T47D (cell line): Measurements from ENCODE around the gene PLD5.
"Not testable (repeated sequence)": the region's sequence is repeated elsewhere in the genome, so short reads cannot be mapped to it uniquely, and the experiment has no call there.

Experiments used
- DNase-seq, 2 experiments: peaks; one replicate each; pipeline versions ENCODE4 v3.0.0 to v3.0.0-alpha.2; 2011 to 2012; ENCODE audit warnings: low read depth in 1 of 2, low spot score in 1 of 2
- JUND ChIP-seq: IDR thresholded peaks from 2 replicates; pipeline ENCODE4 v1.6.1; 2012; ENCODE audit warnings: low read depth
- in situ Hi-C: cut with HindIII; loops from 2 replicates; pipeline ENCODE4 v1.10.0; 2016; ENCODE audit warnings: low sequenced_read_pairs, low pct_unique_long_range_greater_than_20kb

PLD5 gene

DNA sequence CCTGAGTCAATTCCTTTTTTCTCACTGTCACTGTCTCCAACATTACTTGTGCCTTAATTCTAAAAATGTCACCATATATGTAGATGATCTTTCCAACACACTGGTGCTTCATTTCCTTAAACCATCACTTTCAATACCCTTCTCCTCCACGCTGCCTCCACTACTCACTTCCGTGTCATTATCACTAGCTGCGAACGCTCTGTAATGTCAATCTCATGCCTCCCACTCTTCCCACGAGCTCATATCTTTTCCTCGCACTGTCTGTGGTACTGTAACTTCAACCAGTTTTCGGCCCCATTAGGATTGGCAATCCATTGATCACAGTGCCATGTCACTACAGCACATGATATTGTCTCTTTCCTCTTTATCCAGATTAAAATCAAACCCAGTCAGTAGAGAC is 61.6 kb downstream of the PLD5 start:
- in situ Hi-C loops = no loop called here
- TF ChIP-seq JUND = no peak
- no peak for DNase-seq

DNA sequence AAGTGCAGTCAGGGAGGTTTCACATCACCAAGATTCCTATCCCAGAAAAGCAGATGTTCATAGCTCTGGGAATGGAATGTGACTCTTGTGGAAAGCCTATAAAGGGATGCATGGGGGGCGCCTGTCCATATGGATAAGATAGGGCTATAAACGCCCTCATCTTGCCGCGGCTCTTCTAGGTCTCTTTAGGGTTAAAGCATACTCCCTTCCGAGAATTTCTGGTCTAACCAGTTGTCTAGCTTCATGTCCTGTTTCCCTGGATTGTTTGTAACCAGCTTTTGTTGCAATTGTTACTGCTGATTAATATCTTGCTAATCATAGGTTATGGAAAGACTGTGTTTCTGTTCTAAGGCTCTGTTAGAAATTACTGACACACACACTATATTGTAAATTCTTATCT is 64.8 kb downstream of the PLD5 start:
- in situ Hi-C loops = not testable (repeated sequence)
- DNase-seq = peak in 1 of 2 experiments; percentile 72

DNA sequence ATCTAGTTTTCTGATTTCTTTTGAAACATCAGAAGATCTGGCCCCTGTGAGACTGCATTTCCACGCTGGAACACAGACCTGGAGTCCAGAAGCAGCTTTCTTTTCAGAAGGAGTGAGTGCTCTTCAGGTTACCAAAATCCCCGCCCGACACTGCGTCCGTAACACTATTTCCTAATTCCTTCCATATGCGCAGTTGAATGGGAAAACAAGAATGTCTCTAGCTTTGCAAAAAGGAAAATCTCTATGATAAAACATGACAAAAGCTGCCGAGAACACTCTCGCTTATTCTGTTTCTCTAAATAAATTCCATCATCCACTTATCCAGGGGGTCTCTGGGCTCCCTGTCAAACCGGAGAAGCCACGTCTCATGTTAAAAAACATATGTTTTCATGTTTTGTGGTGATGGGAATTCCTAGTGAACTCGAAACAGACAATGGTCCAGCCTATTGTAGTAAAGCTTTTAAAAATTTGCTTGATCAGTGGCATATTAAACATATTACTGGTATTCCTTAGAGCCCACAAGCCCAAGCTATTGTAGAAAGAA is 67.7 kb downstream of the PLD5 start:
- no peak for DNase-seq
- no peak for TF ChIP-seq JUND
- in situ Hi-C loops = no loop called here

DNA sequence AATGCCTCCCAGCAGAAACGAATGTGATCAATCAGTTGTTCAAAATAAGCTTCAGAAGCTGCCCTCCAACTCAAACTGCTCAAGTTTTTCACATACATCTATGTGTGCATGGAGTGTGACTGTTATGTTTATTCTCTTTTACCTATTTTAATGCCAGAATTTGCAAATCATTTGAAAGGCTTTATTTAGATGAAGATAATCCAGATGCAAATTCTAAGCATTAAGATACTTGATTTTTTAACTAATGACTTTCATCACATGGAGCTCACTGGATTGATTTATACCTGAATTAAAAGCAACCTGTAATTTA is 69.5 kb downstream of the PLD5 start:
- TF ChIP-seq JUND = no peak
- in situ Hi-C loops = no loop called here
- no peak for DNase-seq

DNA sequence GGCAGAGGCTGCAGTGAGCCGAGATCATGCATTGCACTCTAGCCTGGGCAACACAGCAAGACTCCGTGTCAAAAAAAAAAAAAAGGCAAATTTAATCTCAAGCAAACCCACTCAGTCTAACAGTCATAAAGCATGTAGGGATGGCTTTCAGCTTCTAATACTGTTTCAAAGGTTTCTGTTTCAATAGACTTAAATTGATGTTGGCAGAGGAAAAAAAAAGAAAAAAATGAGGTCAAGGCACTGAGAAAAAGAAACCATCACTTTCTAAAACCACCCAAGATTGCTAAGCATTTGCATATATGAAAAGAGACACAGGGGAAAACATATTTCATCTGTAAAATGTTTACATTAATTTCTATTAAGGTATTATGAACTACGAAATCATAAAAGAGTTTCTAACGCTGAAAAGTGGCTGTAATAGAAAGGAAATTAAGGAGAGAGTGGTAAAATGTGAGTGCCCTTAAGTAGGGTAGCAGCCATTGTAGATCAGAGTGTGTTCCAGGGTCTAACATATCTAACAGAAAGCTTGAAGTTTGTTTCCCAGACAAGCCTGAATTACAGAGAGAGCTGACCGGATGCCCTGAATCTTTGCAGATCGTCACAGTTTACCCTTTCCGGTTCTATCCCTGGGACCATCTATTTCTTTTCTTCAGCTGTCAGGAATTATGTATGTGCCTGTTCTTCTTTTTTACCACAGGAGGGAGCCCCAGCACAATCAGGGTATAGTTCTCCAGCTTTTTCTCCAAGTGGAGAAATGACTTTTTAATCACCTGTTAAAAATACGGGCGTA is 70.0 kb downstream of the PLD5 start:
- peak; percentile 28 to 77 for DNase-seq
- no peak for TF ChIP-seq JUND
- in situ Hi-C loops = no loop called here

DNA sequence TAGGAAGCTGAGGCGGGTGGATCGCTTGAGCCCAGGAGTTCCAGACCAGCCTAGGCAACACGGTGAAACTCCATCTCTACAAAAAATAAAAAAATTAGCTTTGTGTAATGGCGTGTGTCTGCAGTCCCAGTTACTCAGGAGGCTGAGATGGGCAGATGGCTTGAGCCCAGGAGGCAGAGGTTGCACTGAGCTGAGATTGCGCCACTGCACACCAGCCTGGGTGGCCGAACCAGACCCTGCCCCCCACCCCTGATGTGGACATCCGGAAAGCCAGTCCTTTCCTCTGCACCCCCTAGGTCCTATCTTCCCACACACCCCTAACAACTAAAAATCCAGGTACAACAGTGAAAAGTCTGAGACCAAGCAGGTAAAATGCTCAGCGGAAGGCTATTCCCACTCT is 71.9 kb downstream of the PLD5 start:
- in situ Hi-C loops = no loop called here
- TF ChIP-seq JUND = no peak
- DNase-seq = no peak

DNA sequence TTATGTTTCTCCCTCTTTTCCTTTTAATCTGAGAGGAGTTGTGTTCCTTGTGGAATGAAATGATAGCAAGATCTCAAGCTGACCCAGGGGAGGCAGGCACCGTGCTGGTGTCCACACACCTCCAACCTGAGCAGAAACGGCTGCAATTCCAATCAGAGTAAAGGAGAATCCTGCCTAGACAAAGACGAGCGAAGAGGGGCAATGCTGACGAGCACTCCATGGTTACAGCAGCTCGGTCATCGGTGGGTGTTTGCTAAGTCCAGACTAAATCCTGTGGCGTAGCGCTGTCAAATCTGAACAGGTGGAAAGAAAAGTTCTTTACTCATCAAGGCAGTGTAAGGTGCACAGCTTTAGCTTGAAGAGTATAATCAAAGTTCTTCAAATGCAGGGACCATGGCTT is 74.8 kb downstream of the PLD5 start:
- in situ Hi-C loops = no loop called here
- TF ChIP-seq JUND = no peak
- DNase-seq = no peak

DNA sequence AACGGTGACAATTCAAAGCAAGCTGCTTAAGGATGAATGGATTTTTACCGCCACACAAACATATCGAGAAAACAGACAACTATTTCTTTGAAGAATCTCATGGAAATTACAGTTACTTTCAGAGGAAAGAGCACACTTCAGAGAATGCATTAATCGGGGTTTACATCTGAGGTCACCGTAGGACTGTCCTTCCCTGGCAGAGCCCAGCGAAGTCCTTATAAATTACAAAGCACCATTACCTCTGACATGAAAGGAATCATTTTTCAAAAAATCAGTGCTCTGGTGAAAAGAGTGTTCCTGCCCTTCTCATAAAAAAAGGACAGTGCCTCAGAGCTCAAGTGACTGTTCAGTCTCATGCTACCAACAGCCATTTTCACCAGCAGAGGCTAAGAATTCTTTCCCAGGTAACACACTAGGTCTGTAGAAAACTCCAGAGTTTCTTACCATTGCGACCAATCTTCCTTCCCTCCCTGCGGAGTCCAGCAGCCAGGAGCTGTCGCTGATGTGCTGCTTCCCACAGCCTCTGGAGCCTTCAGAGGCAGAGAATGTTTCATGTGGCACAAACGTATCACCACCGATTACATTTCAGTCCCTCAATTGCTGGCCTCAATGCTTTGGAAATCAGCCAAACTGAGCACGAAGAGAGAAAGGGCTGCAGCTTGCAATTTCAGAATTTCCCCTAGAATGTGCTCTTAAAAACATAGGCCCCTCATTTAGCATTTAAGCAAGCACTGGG is 75.4 kb downstream of the PLD5 start:
- no peak for TF ChIP-seq JUND
- no peak for DNase-seq
- in situ Hi-C loops = no loop called here

DNA sequence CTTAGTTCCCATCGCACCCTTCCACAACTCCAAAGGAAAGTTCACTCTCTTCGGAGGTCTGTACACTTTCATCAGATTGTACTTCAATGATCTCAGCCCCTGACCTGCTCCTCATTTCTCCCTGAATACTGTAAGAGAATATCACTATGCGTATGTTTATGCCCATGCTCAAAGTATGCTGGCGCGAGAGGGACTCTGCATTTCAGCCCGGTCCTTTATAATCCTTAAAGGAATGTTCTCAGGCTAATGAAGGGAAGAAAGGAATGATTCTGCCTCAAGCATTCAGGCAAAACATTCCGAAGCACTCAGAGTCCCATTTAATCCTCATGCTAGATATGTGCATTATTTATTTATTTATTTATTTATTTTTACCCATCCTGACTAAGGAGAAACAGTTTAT is 76.8 kb downstream of the PLD5 start:
- TF ChIP-seq JUND = no peak
- no peak for DNase-seq
- in situ Hi-C loops = no loop called here

DNA sequence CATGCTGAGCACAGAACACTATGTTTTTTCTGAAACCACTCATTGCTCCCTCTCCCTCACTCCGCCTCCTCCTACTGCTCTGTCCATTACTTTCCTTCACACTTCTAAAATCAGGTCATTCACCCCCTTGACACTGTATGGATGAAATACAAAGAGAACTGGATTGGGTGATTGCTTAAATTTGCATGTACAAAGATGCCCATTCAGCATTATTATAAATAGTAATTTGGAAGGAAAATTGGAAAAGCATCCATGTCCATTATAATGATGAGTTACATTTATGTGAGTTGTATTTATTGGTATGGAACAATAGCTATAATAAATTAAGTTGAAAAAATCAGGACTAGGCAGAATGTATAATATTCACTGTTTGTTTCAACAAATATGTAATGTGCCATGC is 83.7 kb downstream of the PLD5 start:
- TF ChIP-seq JUND = no peak
- in situ Hi-C loops = no loop called here
- no peak for DNase-seq

DNA sequence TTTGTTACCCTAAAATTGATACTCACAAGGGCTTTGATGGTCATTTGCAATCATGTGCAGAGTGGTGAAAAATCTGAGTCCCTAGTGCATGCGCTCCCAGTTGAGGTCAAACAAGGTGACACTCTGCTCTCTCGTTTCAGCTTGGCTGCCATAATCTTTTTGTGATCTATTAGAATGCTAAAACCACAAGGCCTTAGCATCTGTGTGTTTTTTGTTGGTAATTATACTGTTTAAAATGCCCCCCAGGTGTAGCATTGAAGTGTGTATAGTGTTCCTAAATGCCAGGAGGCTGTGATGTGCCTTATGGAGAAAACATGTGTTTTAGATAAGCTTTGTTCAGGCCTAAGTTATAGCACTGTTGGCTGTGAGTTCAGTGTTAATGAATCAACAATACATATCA is 89.3 kb downstream of the PLD5 start:
- TF ChIP-seq JUND = no peak
- no peak for DNase-seq
- in situ Hi-C loops = no loop called here

DNA sequence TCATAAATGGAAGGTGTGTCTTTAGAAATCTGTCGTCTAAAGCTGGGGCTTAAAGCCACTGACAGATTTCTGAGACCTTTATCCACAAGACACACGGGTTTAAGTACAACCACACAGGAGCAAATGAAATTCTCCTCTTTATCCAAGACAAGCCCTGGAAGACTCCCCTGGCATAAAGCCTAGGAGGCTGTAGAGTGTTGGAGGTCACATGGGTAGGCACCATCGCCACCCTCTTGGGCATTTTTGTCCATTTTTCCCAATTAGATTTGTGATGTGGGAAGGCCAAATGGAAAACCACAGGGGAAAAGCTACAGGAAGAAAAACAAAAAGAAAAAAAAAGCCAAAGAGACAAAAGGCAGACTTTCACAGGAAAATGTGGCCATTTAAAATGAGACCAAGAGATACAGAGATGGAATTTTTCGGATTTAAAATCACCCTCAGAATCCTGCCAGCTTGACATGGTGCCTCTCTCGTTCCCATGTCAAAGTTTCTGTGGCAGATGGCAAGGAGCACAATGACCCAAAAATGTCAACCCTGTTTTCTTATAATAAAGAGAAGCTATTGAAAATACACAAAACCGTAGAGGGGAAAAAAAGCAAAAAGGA is 91.9 kb downstream of the PLD5 start:
- no peak for DNase-seq
- in situ Hi-C loops = no loop called here
- TF ChIP-seq JUND = no peak

DNA sequence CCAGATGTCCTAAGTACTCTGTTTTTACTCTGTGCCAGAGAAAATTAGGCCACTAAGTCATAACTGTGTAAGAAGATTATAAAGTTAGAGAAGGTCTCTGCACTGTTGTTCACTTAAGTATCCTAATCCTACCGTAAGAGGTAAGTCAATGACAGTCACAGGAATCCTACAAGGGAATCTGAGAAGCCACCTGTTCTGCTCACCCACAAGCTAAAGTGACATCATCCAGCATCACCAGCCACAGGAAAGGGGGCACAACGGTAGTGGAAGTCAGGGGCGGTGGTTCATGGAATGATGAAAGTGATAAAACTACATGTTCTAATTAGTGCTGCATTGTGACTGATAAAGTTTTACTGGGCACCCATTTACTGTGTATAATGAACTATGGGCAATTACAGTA is 92.7 kb downstream of the PLD5 start:
- DNase-seq = no peak
- in situ Hi-C loops = no loop called here
- TF ChIP-seq JUND = no peak
